A549 (cell line): Measurements from ENCODE around the gene RBM4B.

Source experiments
- CHD4 ChIP-seq: fragments of 200-600 bp; sonication (generic); IDR thresholded peaks from 2 replicates; pipeline ENCODE4 v1.6.1; 2016; ENCODE audit warnings: antibody characterized with exemption, mild to moderate bottlenecking, borderline replicate concordance
- EHMT2 ChIP-seq: fragments of 200-600 bp; sonication (generic); IDR thresholded peaks from 2 replicates; pipeline ENCODE4 v1.6.1; 2016; ENCODE audit warnings: antibody characterized with exemption, low read depth, mild to moderate bottlenecking, moderate library complexity
- EP300 ChIP-seq, 2 experiments: fragments of >200 bp; sonication (Bioruptor Twin); formaldehyde crosslinking; IDR thresholded peaks; 2 replicates in 1 of 2; 3 replicates in 1 of 2; pipeline ENCODE4 v1.6.1; 2016 to 2017
- ESRRA ChIP-seq: fragments of 150-350 bp; IDR thresholded peaks from 2 replicates; pipeline ENCODE4 v1.6.1; 2014; ENCODE audit warnings: mild to moderate bottlenecking, low read length, borderline replicate concordance
- HDAC2 ChIP-seq: fragments of 200-600 bp; sonication (generic); IDR thresholded peaks from 2 replicates; pipeline ENCODE4 v1.6.1; 2016
- KDM1A ChIP-seq: fragments of 200-600 bp; sonication (generic); IDR thresholded peaks from 2 replicates; pipeline ENCODE4 v1.6.1; 2016; ENCODE audit warnings: low read depth, mild to moderate bottlenecking
- MAX ChIP-seq: IDR thresholded peaks from 2 replicates; pipeline ENCODE4 v1.6.1; 2012
- MAZ ChIP-seq: fragments of 150-350 bp; IDR thresholded peaks from 2 replicates; pipeline ENCODE4 v1.6.1; 2014; ENCODE audit warnings: antibody characterized with exemption, low read depth, low read length, borderline replicate concordance
- POLR2A ChIP-seq: IDR thresholded peaks from 2 replicates; pipeline ENCODE4 v1.6.1; 2012; ENCODE audit warnings: mild to moderate bottlenecking, low read length
- POLR2AphosphoS2 ChIP-seq: conservative IDR thresholded peaks from 2 replicates; pipeline ENCODE4 v1.6.1; 2012; ENCODE audit warnings: low read length, improper control_type of control experiment, inconsistent platforms
- RFX5 ChIP-seq: fragments of 450-650 bp; IDR thresholded peaks from 2 replicates; pipeline ENCODE4 v1.7.1; 2014; ENCODE audit warnings: antibody characterized with exemption, mild to moderate bottlenecking, moderate library complexity
- SMC3 ChIP-seq: fragments of >200 bp; sonication (Bioruptor Twin); formaldehyde crosslinking; IDR thresholded peaks from 3 replicates; pipeline ENCODE4 v1.6.1; 2018; ENCODE audit warnings: inconsistent platforms
- TF ChIP-seq, protein P1 (sequence below): fragments of >200 bp; sonication (Bioruptor Twin); formaldehyde crosslinking; IDR thresholded peaks from 3 replicates; pipeline ENCODE4 v1.5.1; 2016
- TF ChIP-seq, protein P2 (sequence below): IDR thresholded peaks from 2 replicates; pipeline ENCODE4 v1.6.1; 2012

GRCh38 chr11:66694732-66695207, 17.1 kb upstream of the RBM4B start:
- TF ChIP-seq, protein P1, sequence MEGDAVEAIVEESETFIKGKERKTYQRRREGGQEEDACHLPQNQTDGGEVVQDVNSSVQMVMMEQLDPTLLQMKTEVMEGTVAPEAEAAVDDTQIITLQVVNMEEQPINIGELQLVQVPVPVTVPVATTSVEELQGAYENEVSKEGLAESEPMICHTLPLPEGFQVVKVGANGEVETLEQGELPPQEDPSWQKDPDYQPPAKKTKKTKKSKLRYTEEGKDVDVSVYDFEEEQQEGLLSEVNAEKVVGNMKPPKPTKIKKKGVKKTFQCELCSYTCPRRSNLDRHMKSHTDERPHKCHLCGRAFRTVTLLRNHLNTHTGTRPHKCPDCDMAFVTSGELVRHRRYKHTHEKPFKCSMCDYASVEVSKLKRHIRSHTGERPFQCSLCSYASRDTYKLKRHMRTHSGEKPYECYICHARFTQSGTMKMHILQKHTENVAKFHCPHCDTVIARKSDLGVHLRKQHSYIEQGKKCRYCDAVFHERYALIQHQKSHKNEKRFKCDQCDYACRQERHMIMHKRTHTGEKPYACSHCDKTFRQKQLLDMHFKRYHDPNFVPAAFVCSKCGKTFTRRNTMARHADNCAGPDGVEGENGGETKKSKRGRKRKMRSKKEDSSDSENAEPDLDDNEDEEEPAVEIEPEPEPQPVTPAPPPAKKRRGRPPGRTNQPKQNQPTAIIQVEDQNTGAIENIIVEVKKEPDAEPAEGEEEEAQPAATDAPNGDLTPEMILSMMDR = peak; percentile 99
- no peak for TF ChIP-seq HDAC2
- TF ChIP-seq POLR2AphosphoS2 = no peak
- no peak for TF ChIP-seq EHMT2
- no peak for TF ChIP-seq EP300 (IDR thresholded peaks at IDR 0.05)
- TF ChIP-seq SMC3 = peak; percentile 98
- TF ChIP-seq MAZ = no peak
- TF ChIP-seq ESRRA = peak; percentile 58; the same call in 1 of the 2 replicates
- TF ChIP-seq RFX5 = no peak
- TF ChIP-seq KDM1A = no peak
- peak; percentile 61 for TF ChIP-seq MAX
- TF ChIP-seq CHD4 = no peak
- no peak for TF ChIP-seq POLR2A
- TF ChIP-seq, protein P2, sequence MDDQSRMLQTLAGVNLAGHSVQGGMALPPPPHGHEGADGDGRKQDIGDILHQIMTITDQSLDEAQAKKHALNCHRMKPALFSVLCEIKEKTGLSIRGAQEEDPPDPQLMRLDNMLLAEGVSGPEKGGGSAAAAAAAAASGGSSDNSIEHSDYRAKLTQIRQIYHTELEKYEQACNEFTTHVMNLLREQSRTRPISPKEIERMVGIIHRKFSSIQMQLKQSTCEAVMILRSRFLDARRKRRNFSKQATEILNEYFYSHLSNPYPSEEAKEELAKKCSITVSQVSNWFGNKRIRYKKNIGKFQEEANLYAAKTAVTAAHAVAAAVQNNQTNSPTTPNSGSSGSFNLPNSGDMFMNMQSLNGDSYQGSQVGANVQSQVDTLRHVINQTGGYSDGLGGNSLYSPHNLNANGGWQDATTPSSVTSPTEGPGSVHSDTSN = no peak
